Pericardium fibroblast (primary cell): ENCODE data around the gene LRRC30. TPM values are rescaled to one million over a fixed set of nuclear protein-coding genes. Genes with fewer than 3 reads are reported as not detected.

Experiments
- total RNA-seq: library from RNA; depleted of rRNA; stranded (reverse); fragments of >200 nt; gene quantifications from 2 replicates; pipeline ENCODE4 v1.2.3, GENCODE V29; 2015

LRRC30 gene
- not detected in 2 replicates for total RNA-seq

DNA sequence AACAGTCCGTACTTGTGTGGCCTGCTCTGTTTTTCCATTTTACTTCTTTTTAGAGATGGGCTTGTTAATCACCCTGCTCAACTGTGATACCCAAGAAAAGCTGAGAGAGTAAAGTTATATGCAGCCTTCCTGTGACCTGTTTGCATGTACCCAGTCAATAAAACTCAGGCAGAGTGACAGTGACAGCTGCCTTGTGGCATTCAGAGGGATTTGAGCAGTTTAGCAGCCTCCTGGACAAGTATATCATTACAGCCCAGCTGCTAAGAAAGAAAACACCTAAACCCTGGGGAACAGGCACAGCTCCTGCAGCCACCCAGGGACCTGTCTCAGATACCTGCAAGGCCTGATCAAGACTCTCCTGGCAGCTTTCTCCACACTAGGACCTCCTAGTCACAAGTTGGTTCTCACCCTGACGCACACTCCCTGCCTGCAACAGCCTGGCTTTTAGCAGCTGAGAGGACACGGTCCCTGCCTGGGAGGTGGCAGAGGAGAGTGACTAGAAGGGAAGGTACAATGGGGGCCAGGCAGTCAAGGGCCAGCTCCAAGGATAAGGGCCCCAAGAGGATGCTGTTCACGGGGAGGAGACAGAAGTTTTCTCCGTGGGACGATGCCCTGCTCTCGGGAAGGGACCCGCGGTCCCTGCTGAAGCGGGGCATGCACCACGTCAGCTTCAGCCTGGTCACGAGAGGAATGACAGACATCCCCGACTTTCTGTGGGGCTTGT is at the start of gene LRRC30:
LRRC30 (plus strand) TSS at position 464 of the 724 bp plus-strand sequence; CDS start at position 514, 50 bp downstream.

Other genes with a start within 250 kb of the LRRC30 start
- 19.0 and 22.1 TPM in 2 replicates for gene LAMA1, start 113.3 kb upstream of the LRRC30 start, total RNA-seq